Endodermal cell (in vitro differentiated cells): Measurements from ENCODE around the gene RFC4. TPM values are rescaled to one million over a fixed set of nuclear protein-coding genes. Genes with fewer than 3 reads are reported as not detected.
"Not testable (repeated sequence)": the region's sequence is repeated elsewhere in the genome, so short reads cannot be mapped to it uniquely, and the experiment has no call there.

Experiments
- DNase-seq: peaks from one replicate; pipeline ENCODE4 v3.0.0-alpha.2; 2017
- H3K27ac ChIP-seq: 2 replicates; pipeline ENCODE4 v1.5.1; 2013; ENCODE audit warnings: mild to moderate bottlenecking, low read depth, low read length, moderate library complexity
- H3K27me3 ChIP-seq: 2 replicates; pipeline ENCODE4 v1.6.1; 2013; ENCODE audit warnings: mild to moderate bottlenecking, low read length, moderate library complexity; ENCODE audit not compliant: insufficient read depth, control insufficient read depth, poor library complexity, severe bottlenecking
- H3K36me3 ChIP-seq: 2 replicates; pipeline ENCODE4 v1.7.0; 2013; ENCODE audit warnings: mild to moderate bottlenecking, low read length, moderate library complexity; ENCODE audit not compliant: control insufficient read depth, insufficient read depth
- H3K4me1 ChIP-seq: one replicate; pipeline ENCODE4 v1.7.0; 2013; ENCODE audit warnings: low read length; ENCODE audit not compliant: control insufficient read depth, insufficient read depth
- H3K4me3 ChIP-seq: 2 replicates; pipeline ENCODE4 v1.5.1; 2013; ENCODE audit warnings: mild to moderate bottlenecking, low read length, moderate library complexity
- H3K9ac ChIP-seq: 2 replicates; pipeline ENCODE4 v1.6.1; 2013; ENCODE audit warnings: mild to moderate bottlenecking, low read length, moderate library complexity; ENCODE audit not compliant: poor library complexity, severe bottlenecking; ENCODE audit errors: extremely low read depth
- H3K9me3 ChIP-seq: 2 replicates; pipeline ENCODE4 v1.6.1; 2013; ENCODE audit warnings: mild to moderate bottlenecking, low read length, moderate library complexity; ENCODE audit not compliant: control insufficient read depth
- H3K27ac Mint-ChIP-seq: 2 replicates; pipeline ENCODE4 v1.8.0; 2020; ENCODE audit warnings: mixed read lengths
- H3K27me3 Mint-ChIP-seq: 2 replicates; pipeline ENCODE4 v1.8.0; 2021; ENCODE audit warnings: mild to moderate bottlenecking, mixed read lengths; ENCODE audit not compliant: insufficient read depth
- H3K36me3 Mint-ChIP-seq: 2 replicates; pipeline ENCODE4 v1.8.0; 2020; ENCODE audit warnings: low read depth, mixed read lengths
- H3K4me1 Mint-ChIP-seq: 2 replicates; pipeline ENCODE4 v1.8.0; 2020; ENCODE audit warnings: mixed read lengths
- H3K4me3 Mint-ChIP-seq: 2 replicates; pipeline ENCODE4 v1.8.0; 2020; ENCODE audit warnings: mild to moderate bottlenecking, moderate library complexity, mixed read lengths
- H3K9me3 Mint-ChIP-seq: 2 replicates; pipeline ENCODE4 v1.8.0; 2020; ENCODE audit warnings: mild to moderate bottlenecking, mixed read lengths
- CTCF ChIP-seq: fragments of 200-600 bp; sonication (generic); conservative IDR thresholded peaks from 2 replicates; pipeline ENCODE4 v1.5.0; 2021; ENCODE audit warnings: antibody characterized with exemption, mild to moderate bottlenecking
- WGBS, 2 experiments: methylation state at CpG; one replicate each; pipeline versions ENCODE4 v1.1.5 to v1.1.7; 2013; ENCODE audit warnings: missing lambda C conversion rate in 2 of 2, mixed read lengths in 1 of 2; ENCODE audit not compliant: insufficient coverage in 1 of 2, insufficient read length in 1 of 2; 5-methylcytosine and 5-hydroxymethylcytosine counted together
- total RNA-seq, 2 donors: library from RNA; stranded (reverse); fragmentation: NEBNext Ultra II Directional in 1 of 2; extraction: Animal tissue kit (Norgen Biotek cat#: 25700) in 1 of 2; gene quantifications; 2 replicates in 1 of 2; 3 replicates in 1 of 2; pipeline ENCODE4 v1.2.1, GENCODE V29; 2021

The RFC4 gene
- total RNA-seq, 2 donors from 2014 or later = 57.6 to 111 TPM

- Histone ChIP-seq H3K36me3 (no peaks in the 10 kb centered on the region), H3K9ac (no peak overlapping the region), H3K27me3 (peaks cover 40% of the 10 kb centered on the region), H3K4me3 (no peak overlapping the region), H3K27ac (no peak overlapping the region), H3K9me3 (no peaks in the 10 kb centered on the region), H3K4me1 (peaks cover 6% of the 10 kb centered on the region)
- Mint-ChIP-seq H3K27me3 (peaks cover 41% of the 10 kb centered on the region), H3K9me3 (no peaks in the 10 kb centered on the region), H3K4me3 (no peak overlapping the region), H3K27ac (no peak overlapping the region), H3K4me1 (peaks cover 22% of the 10 kb centered on the region), H3K36me3 (no peaks in the 10 kb centered on the region)
- 93 to 100% methylated on average over 2 of the region's 2 CpGs for WGBS, 2 experiments
- no peak for TF ChIP-seq CTCF
- peak; percentile 10 for DNase-seq
Measured at GRCh38 chr3:186823386-186823785, 17.1 kb upstream of the RFC4 start.

- not testable (repeated sequence) for H3K27ac Mint-ChIP-seq, H3K9me3 Mint-ChIP-seq, H3K36me3 ChIP-seq, H3K9me3 ChIP-seq, H3K36me3 Mint-ChIP-seq, H3K27ac ChIP-seq, H3K4me3 ChIP-seq, H3K4me3 Mint-ChIP-seq, H3K9ac ChIP-seq, DNase-seq, H3K4me1 ChIP-seq
- Mint-ChIP-seq H3K27me3 (peaks cover 32% of the 10 kb centered on the region), H3K4me1 (peaks cover 22% of the 10 kb centered on the region)
- 95% methylated on average over 1 of the region's 1 CpG; no CpG with 5 or more reads in 1 of the 2 experiments for WGBS, 2 experiments
- H3K27me3 ChIP-seq = peaks cover 30% of the 10 kb centered on the region
Measured at GRCh38 chr3:186822388-186822759, 16.1 kb upstream of the RFC4 start.

GRCh38 chr3:186821429-186822387 lies 15.4 kb upstream of the RFC4 start:
- Mint-ChIP-seq H3K4me3 (no peak overlapping the region), H3K4me1 (peaks cover 22% of the 10 kb centered on the region), H3K27ac (no peak overlapping the region), H3K27me3 (peaks cover 29% of the 10 kb centered on the region), H3K9me3 (no peaks in the 10 kb centered on the region), H3K36me3 (no peaks in the 10 kb centered on the region)
- WGBS, 2 experiments = 68 to 75% methylated on average over 5 to 11 of the region's 11 CpGs
- H3K4me1 ChIP-seq = peaks cover 6% of the 10 kb centered on the region
- peak; percentile 47 for DNase-seq
- H3K4me3 ChIP-seq = no peak overlapping the region
- H3K36me3 ChIP-seq = no peaks in the 10 kb centered on the region
- peak; percentile 86 for TF ChIP-seq CTCF
- H3K27ac ChIP-seq = no peak overlapping the region
- H3K9ac ChIP-seq = no peak overlapping the region
- no peaks in the 10 kb centered on the region for H3K9me3 ChIP-seq
- H3K27me3 ChIP-seq = peaks cover 29% of the 10 kb centered on the region
